Measurements from ENCODE around the gene CYRIA.

CYRIA gene

DNA sequence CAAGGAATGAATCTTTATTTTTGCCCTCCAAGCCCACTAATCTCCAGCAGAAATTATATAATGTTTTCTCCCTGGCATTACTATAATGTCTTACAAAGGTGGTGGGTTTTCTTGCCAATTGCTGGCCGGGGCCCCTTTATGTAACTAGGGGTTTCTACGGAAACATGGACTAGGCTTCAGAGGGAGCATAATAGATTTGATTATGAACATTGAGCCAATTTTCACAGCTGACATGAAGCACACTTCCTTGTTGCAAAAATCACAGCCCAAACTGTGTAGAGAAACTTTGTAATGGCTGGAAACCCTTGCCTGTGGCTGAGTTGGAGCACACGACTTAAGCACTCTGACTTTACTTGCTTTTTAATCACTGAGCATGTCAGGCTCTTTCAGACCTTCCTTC, 3.8 kb upstream of the CYRIA start:
- DNase-seq (ENCODE audit: low read depth) = no peak

- DNase-seq (ENCODE audit: low read depth) = no peak
Observed at GRCh38 chr2:16666449-16666801, 791 bp upstream of the CYRIA start.

GRCh38 chr2:16664809-16665747, 556 bp downstream of the CYRIA start:
- no peak for DNase-seq (ENCODE audit: low read depth)

- peak; percentile 67 for DNase-seq (ENCODE audit: low read depth)
Observed at GRCh38 chr2:16664052-16664731, 1.4 kb downstream of the CYRIA start.

GRCh38 chr2:16663121-16663905, 2.3 kb downstream of the CYRIA start:
- no peak for DNase-seq (ENCODE audit: low read depth)

- peak; percentile 12 for DNase-seq (ENCODE audit: low read depth)
Observed at GRCh38 chr2:16661936-16662839, 3.4 kb downstream of the CYRIA start.

DNA sequence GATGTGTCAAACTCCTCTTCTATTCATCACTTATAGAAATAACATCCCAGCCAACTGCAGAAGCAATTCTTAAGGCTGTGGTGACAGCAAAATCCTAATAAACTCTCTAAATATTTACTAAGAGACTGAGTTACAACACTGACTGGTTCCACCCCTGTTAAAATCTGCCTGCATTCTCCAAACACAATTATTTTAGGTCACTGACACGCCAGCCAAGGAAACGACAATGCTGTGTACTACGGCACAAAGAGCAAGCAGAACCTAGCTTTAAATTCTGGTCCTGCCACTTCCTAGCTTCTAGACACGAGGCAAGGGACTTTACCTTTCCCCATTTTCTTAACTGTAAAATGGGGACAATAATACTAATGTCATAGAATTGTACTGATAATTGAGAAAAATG, 4.1 kb downstream of the CYRIA start:
- no peak for DNase-seq (ENCODE audit: low read depth)

GRCh38 chr2:16660556-16660955, 5.1 kb downstream of the CYRIA start:
- DNase-seq (ENCODE audit: low read depth) = no peak

- DNase-seq (ENCODE audit: low read depth) = no peak
Observed at GRCh38 chr2:16660114-16660513, 5.5 kb downstream of the CYRIA start.

DNA sequence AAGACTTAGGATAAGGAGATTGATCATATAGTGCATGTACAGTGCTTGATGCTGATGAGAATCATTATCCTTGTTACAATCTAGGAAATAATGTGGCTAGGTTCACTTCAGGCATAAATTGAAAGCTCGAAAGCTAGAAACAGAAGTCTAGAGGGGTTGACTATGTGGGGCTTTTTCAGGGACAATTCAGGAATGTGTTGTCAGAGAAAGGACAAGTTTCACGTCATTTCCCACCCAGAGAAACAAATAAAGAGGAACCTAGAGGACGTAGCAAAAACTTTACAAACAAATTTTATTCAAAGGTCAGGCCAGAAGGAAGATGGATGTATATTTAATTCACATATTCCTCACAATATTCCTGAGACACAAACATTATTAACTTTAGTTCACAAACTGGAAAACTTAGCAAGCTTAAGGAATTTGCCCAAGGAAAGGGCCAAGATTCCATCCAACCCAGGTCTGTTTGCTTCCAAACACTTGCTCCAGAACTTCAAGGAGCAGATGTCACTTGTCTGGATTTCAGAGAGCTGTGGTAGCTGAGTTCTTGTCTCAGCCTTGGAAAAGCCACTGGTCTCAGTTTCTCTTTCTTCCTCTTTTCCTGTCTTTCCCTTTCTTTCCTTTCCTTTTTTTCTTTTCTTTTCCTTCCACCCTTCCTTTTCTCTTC, 7.4 kb downstream of the CYRIA start:
- DNase-seq (ENCODE audit: low read depth) = no peak

- DNase-seq (ENCODE audit: low read depth) = no peak
Observed at GRCh38 chr2:16657671-16658070, 8.0 kb downstream of the CYRIA start.

DNA sequence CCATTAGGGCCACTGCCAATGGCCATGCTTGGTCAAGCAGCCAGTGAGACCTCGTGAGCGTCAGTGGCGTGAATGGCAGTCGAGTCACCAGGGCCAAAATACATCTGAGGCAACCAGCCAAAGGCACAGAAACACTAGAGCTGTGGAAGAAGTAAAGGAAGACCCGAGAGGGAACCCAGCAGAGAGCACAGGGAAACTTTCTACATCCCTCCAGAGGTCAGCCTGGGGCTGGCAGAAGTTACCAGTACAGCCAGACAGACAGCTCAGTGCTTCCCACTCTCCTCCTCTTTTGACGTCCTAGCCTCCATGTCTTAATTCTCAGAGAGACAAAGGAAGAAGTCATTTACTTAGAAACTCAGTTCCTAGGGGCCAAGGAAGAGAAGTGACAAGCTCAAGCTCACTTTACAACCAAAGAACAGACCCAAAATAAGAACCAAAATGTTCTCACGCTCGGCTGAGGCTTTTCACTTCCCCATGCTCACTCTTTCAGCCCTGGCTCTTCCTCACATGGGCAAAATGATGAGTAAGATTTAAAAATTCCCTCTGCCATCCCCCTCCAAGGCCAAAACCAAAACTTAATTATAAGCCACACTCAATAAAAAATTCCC, 8.7 kb downstream of the CYRIA start:
- DNase-seq (ENCODE audit: low read depth) = no peak

- DNase-seq (ENCODE audit: low read depth) = no peak
Observed at GRCh38 chr2:16655905-16656642, 9.6 kb downstream of the CYRIA start.

DNA sequence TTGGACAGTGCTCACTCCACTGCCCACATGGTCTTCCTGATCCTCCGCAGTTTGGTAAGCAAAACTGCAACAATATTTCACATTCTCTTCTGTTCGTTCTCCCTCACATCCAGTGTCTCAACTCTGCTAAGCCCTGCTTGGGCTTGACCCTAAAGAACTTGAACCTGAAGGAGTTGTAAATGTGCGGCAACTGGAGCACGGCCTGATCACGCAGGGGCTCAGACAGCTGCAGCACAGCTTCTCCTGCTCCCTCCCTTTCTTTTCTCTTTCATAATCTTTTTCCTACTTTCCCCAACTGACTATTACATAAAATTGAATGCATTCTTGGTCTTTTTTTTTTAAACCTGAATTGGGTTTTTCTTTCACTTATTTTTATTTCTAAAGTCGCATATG, 10.2 kb downstream of the CYRIA start:
- DNase-seq (ENCODE audit: low read depth) = no peak

GRCh38 chr2:16654833-16655444, 10.7 kb downstream of the CYRIA start:
- DNase-seq (ENCODE audit: low read depth) = no peak

- no peak for DNase-seq (ENCODE audit: low read depth)
Observed at GRCh38 chr2:16653799-16654198, 11.8 kb downstream of the CYRIA start.

- DNase-seq (ENCODE audit: low read depth) = no peak
Observed at GRCh38 chr2:16653083-16653375, 12.6 kb downstream of the CYRIA start.

DNA sequence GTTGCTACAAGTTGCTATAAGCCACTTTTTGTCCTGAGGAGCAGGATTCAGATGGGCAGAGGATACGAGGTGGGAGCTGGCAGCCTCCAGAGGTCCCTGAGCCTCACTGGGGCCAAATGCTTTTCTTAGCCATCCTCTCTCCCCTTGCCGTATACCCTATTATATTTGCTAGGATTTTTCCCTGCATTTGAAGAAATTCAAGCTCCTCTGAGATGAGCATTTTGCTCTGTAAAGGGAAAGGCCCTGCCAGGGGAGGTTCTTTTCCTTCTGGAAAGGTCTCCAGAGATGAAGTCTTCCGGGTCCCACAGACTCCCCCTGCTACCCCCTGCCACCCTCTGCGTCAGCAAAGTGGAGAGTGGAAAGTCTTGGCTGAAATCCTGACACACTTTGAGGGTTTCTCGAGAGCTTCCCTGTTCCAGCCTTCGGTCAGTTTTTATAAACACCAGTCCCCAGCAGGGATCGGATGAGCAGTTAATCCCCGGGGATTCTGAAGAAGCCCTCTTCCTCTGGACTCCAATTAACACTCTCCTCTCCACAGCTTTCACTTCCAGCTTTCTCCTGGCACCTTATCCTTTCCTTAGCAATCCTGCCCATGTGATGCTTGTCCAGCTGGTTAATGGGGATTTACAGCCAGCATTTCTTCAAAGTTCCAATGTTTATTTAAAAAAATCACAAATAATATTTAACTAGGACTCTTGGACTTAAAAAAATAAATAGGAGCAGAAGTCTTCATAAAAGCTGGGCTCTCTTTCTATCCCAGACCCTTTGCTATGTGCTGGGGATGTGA, 13.1 kb downstream of the CYRIA start:
- DNase-seq (ENCODE audit: low read depth) = peak; percentile 18

Data from amniotic epithelial cell (primary cell).